ENCODE data around the gene ALG14. TPM values are rescaled to one million over a fixed set of nuclear protein-coding genes. Genes with fewer than 3 reads are reported as not detected.
A peak's percentile ranks its signal among the peaks of the same experiment; 100 is the strongest.

Gene ALG14
- total RNA-seq, 2 donors from 2014 or later, result 11.4 to 19.4 TPM

DNA sequence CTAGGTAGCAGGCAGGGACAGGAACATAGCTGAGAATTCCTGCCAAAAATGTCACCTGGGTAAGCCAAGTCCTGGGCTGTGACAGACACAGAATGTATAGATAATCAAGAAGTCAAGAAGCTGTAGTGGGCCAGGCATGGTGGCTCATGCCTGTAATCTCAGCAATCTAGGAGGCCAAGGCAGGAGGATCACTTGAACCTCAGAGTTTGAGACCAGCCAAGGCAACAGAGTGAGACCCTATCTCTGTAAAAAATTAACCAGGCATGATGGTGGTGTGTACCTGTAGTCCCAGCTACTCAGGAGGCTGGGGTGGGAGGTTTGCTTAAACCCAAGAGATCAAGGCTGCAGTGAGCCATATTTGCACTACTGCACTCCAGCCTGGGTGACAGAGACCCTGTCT lies 3.3 kb upstream of the ALG14 start:
- Histone ChIP-seq H3K4me3 (no peak overlapping the region), H3K4me1 (no peaks in the 10 kb centered on the region), H3K9ac (ENCODE audit: low read depth in 2 of 2, low read length in 2 of 2) (no peak overlapping the region), H3K9me3 (no peaks in the 10 kb centered on the region), H3K27ac (peak overlapping the region; percentile 42), H3K27me3 (no peaks in the 10 kb centered on the region), H3K36me3 (no peaks in the 10 kb centered on the region)
- TF ChIP-seq, protein P1, sequence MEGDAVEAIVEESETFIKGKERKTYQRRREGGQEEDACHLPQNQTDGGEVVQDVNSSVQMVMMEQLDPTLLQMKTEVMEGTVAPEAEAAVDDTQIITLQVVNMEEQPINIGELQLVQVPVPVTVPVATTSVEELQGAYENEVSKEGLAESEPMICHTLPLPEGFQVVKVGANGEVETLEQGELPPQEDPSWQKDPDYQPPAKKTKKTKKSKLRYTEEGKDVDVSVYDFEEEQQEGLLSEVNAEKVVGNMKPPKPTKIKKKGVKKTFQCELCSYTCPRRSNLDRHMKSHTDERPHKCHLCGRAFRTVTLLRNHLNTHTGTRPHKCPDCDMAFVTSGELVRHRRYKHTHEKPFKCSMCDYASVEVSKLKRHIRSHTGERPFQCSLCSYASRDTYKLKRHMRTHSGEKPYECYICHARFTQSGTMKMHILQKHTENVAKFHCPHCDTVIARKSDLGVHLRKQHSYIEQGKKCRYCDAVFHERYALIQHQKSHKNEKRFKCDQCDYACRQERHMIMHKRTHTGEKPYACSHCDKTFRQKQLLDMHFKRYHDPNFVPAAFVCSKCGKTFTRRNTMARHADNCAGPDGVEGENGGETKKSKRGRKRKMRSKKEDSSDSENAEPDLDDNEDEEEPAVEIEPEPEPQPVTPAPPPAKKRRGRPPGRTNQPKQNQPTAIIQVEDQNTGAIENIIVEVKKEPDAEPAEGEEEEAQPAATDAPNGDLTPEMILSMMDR (IDR thresholded peaks at IDR 0.05), result no peak
- intact Hi-C loops (cut with DNase I), result loop anchor here (10.0 kb wide), 1 partner anchor 159 kb away; the partner anchor contains the start of gene RWDD3
- DNase-seq, result no peak

DNA sequence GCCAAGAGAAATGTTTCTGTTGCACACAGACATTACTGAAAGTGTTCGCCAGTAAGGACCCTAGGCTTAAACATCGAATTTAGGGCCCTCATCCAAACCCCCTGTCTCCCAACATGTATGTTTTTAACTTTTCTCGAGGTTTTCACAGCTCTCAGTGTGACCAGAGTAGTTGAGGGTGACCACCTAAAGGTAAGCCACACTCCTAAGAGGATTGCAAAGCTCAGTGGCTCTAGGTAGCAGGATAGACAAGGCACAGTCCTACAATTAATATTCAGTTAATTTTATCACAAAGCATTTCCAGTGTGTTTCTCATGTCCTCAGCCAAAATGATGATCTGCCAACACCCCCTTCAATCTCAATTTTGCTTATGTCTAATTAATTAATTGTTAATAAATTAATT lies 695 bp upstream of the ALG14 start:
- TF ChIP-seq, protein P1 (IDR thresholded peaks at IDR 0.05), result no peak
- peak overlapping the region; percentile 81 to 93 for H3K9ac ChIP-seq (ENCODE audit: low read depth in 2 of 2, low read length in 2 of 2)
- intact Hi-C loops (cut with DNase I), result loop anchor here (10.0 kb wide), 1 partner anchor 161 kb away; the partner anchor contains the start of gene RWDD3
- no peak for DNase-seq
- no peaks in the 10 kb centered on the region for H3K36me3 ChIP-seq
- no peaks in the 10 kb centered on the region for H3K27me3 ChIP-seq
- peak overlapping the region; percentile 50 for H3K4me3 ChIP-seq
- H3K9me3 ChIP-seq, result no peaks in the 10 kb centered on the region
- H3K27ac ChIP-seq, result peak overlapping the region; percentile 87
- H3K4me1 ChIP-seq, result no peaks in the 10 kb centered on the region

GRCh38 chr1:95072117-95072516 lies 634 bp downstream of the ALG14 start:
- H3K9me3 ChIP-seq, result no peaks in the 10 kb centered on the region
- peak overlapping the region; percentile 87 for H3K27ac ChIP-seq
- no peaks in the 10 kb centered on the region for H3K36me3 ChIP-seq
- H3K4me3 ChIP-seq, result peak overlapping the region; percentile 50
- H3K9ac ChIP-seq (ENCODE audit: low read depth in 2 of 2, low read length in 2 of 2), result peak overlapping the region; percentile 81 to 93
- no peaks in the 10 kb centered on the region for H3K4me1 ChIP-seq
- TF ChIP-seq, protein P1 (IDR thresholded peaks at IDR 0.05), result no peak
- intact Hi-C loops (cut with DNase I), result loop anchor here (10.0 kb wide), 1 partner anchor 163 kb away; the partner anchor contains the start of gene RWDD3
- H3K27me3 ChIP-seq, result no peaks in the 10 kb centered on the region
- no peak for DNase-seq

- Histone ChIP-seq H3K27me3 (no peaks in the 10 kb centered on the region), H3K9me3 (no peaks in the 10 kb centered on the region), H3K4me3 (no peak overlapping the region), H3K4me1 (no peaks in the 10 kb centered on the region), H3K36me3 (no peaks in the 10 kb centered on the region), H3K9ac (ENCODE audit: low read depth in 2 of 2, low read length in 2 of 2) (peak overlapping the region in 1 of 2 donors; percentile 93), H3K27ac (peak overlapping the region; percentile 87)
- intact Hi-C loops (cut with DNase I), result loop anchor here (10.0 kb wide), 1 partner anchor 163 kb away; the partner anchor contains the start of gene RWDD3
- no peak for DNase-seq
- TF ChIP-seq, protein P1 (IDR thresholded peaks at IDR 0.05), result no peak
Measured at GRCh38 chr1:95071539-95071938, 1.2 kb downstream of the ALG14 start.

DNA sequence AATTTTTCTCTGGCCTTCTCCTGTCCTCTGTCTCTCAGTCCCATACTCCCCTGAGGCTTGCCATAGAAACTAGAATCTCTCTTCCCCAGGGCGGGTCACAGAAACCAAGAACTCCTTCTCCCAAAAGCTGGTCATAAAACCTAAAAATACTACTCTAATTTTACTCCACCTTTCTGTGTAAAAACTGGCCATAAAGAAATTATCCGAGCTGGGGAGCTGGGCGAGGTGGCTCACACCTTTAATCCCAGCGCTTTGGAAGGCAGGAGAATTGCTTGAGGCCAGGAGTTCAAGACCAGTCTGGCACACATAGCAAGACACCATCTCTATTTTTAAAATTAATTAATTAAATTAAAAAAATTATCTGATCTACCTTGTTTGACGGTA lies 3.0 kb downstream of the ALG14 start:
- Histone ChIP-seq H3K9me3 (no peaks in the 10 kb centered on the region), H3K36me3 (no peaks in the 10 kb centered on the region), H3K27me3 (no peaks in the 10 kb centered on the region), H3K4me1 (no peaks in the 10 kb centered on the region), H3K4me3 (no peak overlapping the region), H3K27ac (peak overlapping the region; percentile 82), H3K9ac (ENCODE audit: low read depth in 2 of 2, low read length in 2 of 2) (no peak overlapping the region)
- DNase-seq, result peak; percentile 67
- intact Hi-C loops (cut with DNase I), result loop anchor here (10.0 kb wide), 1 partner anchor 165 kb away; the partner anchor contains the start of gene RWDD3
- TF ChIP-seq, protein P1 (IDR thresholded peaks at IDR 0.05), result no peak

Measured in colonic mucosa (tissue), 4 donors.